HG03457 (cell line): Measurements from ENCODE around the gene OR5T2.
"Not testable (repeated sequence)": the region's sequence is repeated elsewhere in the genome, so short reads cannot be mapped to it uniquely, and the experiment has no call there.

Experiments
- ATAC-seq: cut with Tn5 transposase; IDR thresholded peaks from one replicate; pipeline ENCODE4 v1.9.1; 2021; ENCODE audit warnings: moderate number of reproducible peaks; ENCODE audit not compliant: unreplicated experiment

OR5T2 gene

GRCh38 chr11:56234155-56234554, at the start of gene OR5T2:
Gene OR5T2, minus strand, starts transcription at chr11:56234255. Its CDS starts 1,193 bp downstream, at chr11:56233062.
- no peak for ATAC-seq

- ATAC-seq = no peak
These were observed 39.8 kb upstream of the OR5T2 start, which contains the start of gene OR5T1 for GRCh38 chr11:56273854-56274253. Gene OR5T1, plus strand, starts transcription at chr11:56274154. Its CDS starts 1,485 bp downstream, at chr11:56275639.

- no peak for ATAC-seq
These were observed 37.0 kb upstream of the OR5T2 start for GRCh38 chr11:56271092-56271491.

GRCh38 chr11:56251954-56252353, 17.9 kb upstream of the OR5T2 start, which contains the start of gene OR5T3:
Gene OR5T3, plus strand, starts transcription at chr11:56252254. Its CDS starts 0 bp downstream, at chr11:56252254.
- no peak for ATAC-seq

- not testable (repeated sequence) for ATAC-seq
These were observed 14.3 kb downstream of the OR5T2 start for GRCh38 chr11:56219735-56220134.

- no peak for ATAC-seq
These were observed 19.5 kb downstream of the OR5T2 start for GRCh38 chr11:56214537-56214936.

GRCh38 chr11:56207790-56208189, 26.3 kb downstream of the OR5T2 start:
- ATAC-seq = no peak

- no peak for ATAC-seq
These were observed 36.7 kb downstream of the OR5T2 start for GRCh38 chr11:56197367-56197766.

GRCh38 chr11:56196705-56197104, 37.4 kb downstream of the OR5T2 start:
- ATAC-seq = no peak

- ATAC-seq = no peak
These were observed 45.5 kb downstream of the OR5T2 start for GRCh38 chr11:56188602-56189001.

GRCh38 chr11:56183459-56183858, 50.6 kb downstream of the OR5T2 start:
- no peak for ATAC-seq
